ENCODE measurements around the gene SBF2.

DNA sequence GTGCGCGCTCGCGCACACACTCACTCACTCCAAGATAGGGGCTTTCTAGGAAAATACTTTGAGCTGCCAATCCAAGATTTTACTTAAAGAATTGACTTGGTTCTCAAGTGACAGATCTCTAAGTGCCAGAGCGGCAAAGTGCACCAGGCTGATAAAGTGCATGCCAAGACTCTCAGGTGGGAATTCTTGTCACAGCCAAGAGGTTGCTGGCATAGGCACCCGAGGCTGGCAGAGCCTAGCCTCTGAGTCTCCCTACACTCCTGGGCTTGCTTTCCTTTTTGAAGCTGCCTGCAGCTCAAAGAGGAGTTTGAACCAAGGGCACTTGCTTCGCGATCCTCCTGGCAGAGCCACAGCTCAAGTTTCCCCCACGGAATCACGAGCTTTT lies 8.3 kb upstream of the SBF2 start:
- TF ChIP-seq, protein P1, sequence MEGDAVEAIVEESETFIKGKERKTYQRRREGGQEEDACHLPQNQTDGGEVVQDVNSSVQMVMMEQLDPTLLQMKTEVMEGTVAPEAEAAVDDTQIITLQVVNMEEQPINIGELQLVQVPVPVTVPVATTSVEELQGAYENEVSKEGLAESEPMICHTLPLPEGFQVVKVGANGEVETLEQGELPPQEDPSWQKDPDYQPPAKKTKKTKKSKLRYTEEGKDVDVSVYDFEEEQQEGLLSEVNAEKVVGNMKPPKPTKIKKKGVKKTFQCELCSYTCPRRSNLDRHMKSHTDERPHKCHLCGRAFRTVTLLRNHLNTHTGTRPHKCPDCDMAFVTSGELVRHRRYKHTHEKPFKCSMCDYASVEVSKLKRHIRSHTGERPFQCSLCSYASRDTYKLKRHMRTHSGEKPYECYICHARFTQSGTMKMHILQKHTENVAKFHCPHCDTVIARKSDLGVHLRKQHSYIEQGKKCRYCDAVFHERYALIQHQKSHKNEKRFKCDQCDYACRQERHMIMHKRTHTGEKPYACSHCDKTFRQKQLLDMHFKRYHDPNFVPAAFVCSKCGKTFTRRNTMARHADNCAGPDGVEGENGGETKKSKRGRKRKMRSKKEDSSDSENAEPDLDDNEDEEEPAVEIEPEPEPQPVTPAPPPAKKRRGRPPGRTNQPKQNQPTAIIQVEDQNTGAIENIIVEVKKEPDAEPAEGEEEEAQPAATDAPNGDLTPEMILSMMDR (IDR thresholded peaks at IDR 0.05) = no peak
- TF ChIP-seq EP300 (IDR thresholded peaks at IDR 0.05) (no peak), POLR2A (IDR thresholded peaks at IDR 0.05) (no peak), POLR2AphosphoS5 (IDR thresholded peaks at IDR 0.05) (no peak)
